ENCODE data around the gene COA6. TPM values are rescaled to one million over a fixed set of nuclear protein-coding genes. Genes with fewer than 3 reads are reported as not detected.

Gene COA6
- total and polyA plus RNA-seq, 2 of the 8 experiments (the other 6 are each of a cell fraction or from before 2014, with no cell fraction given) = 22.9 to 44.9 TPM

GRCh38 chr1:234369033-234369430 lies 4.2 kb upstream of the COA6 start:
- no peak overlapping the region for H3K56ac ChIP-seq (replicated peaks; ENCODE audit: insufficient read length, low read depth, low read length)
- CTCF ChIA-PET (ENCODE audit: partially characterized antibody) = interaction anchor here (1.1 to 1.7 kb wide), 2 partner anchors 39 to 44 kb away, joined by 3 read pairs; no protein-coding TSS in a partner anchor
- H4K5ac ChIP-seq (ENCODE audit: insufficient read length, low read depth, low read length) = no peak overlapping the region
- H3K27ac ChIP-seq (ENCODE audit: low read depth, low read length) = no peak overlapping the region
- H3K4me3 ChIP-seq (ENCODE audit: extremely low read depth in 1 of 4, insufficient read depth in 2 of 4, low read depth in 3 of 4, low read length in 4 of 4) = no peak overlapping the region
- FAIRE-seq = no peak
- no peak overlapping the region for H2BK20ac ChIP-seq (ENCODE audit: low read length)
- H2BK15ac ChIP-seq (ENCODE audit: low read length) = no peak overlapping the region
- no peaks in the 10 kb centered on the region for H3K79me1 ChIP-seq (ENCODE audit: low read depth, low read length)
- no peak overlapping the region for H4K8ac ChIP-seq (ENCODE audit: extremely low read depth, insufficient read depth, low read length)
- H4K20me1 ChIP-seq (replicated peaks in 1 of 2; ENCODE audit: control insufficient read depth in 1 of 2, insufficient read depth in 2 of 2, low read length in 2 of 2) = no peaks in the 10 kb centered on the region
- no peak overlapping the region for H3K23ac ChIP-seq (ENCODE audit: insufficient read length)
- no peak overlapping the region for H2BK5ac ChIP-seq (ENCODE audit: low read depth, low read length)
- H2BK120ac ChIP-seq (replicated peaks; ENCODE audit: low read depth, low read length) = no peak overlapping the region
- no peak overlapping the region for H3K14ac ChIP-seq (ENCODE audit: insufficient read length)
- H3K4me1 ChIP-seq (replicated peaks in 1 of 4; ENCODE audit: control insufficient read depth in 3 of 4, insufficient read depth in 4 of 4, low read length in 3 of 4) = peaks cover 0 to 3% (median under 1%) of the 10 kb centered on the region in 4 experiments; a peak in 2 of 7 replicates
- H3K18ac ChIP-seq (ENCODE audit: extremely low read depth, low read length) = no peak overlapping the region
- H3K4me2 ChIP-seq (ENCODE audit: insufficient read depth in 1 of 2, low read depth in 2 of 2, low read length in 2 of 2) = no peak overlapping the region
- no peak overlapping the region for H2AK5ac ChIP-seq (ENCODE audit: low read depth, low read length)
- H3K23me2 ChIP-seq (ENCODE audit: low read depth, low read length) = no peaks in the 10 kb centered on the region
- H3K27me3 ChIP-seq (replicated peaks in 1 of 4; ENCODE audit: control insufficient read depth in 3 of 4, extremely low read depth in 1 of 4, insufficient read depth in 3 of 4, low read length in 3 of 4) = no peaks in the 10 kb centered on the region; a peak in 1 of 7 replicates
- H2BK12ac ChIP-seq (ENCODE audit: low read depth, low read length) = no peak overlapping the region
- no peak overlapping the region for H3K9ac ChIP-seq (replicated peaks in 1 of 4; ENCODE audit: extremely low read depth in 1 of 4, low read depth in 3 of 4, low read length in 3 of 4)
- no peaks in the 10 kb centered on the region for H3K36me3 ChIP-seq (ENCODE audit: control insufficient read depth in 2 of 4, insufficient read depth in 4 of 4, low read length in 3 of 4)
- no peaks in the 10 kb centered on the region for H3K9me3 ChIP-seq (ENCODE audit: insufficient read depth in 2 of 2, low read depth in 1 of 2, low read length in 1 of 2)
- 82% methylated on average over 3 of the region's 3 CpGs; no CpG with 5 or more reads in 1 of the 2 experiments for WGBS, 2 experiments (ENCODE audit: extremely low coverage in 1 of 2, insufficient coverage in 1 of 2, insufficient read length in 1 of 2, insufficient replicate concordance in 2 of 2, low coverage in 1 of 2, low lambda C conversion rate in 2 of 2, missing lambda C conversion rate in 1 of 2)
- no peak overlapping the region for H2AFZ ChIP-seq (ENCODE audit: low read length)
- peaks cover 0 to 4% of the 10 kb centered on the region in 2 experiments; a peak in 2 of 4 replicates for H3K79me2 ChIP-seq (ENCODE audit: control insufficient read depth in 1 of 2, insufficient read depth in 2 of 2, low read length in 2 of 2)
- no peak for DNase-seq (ENCODE audit: low read depth in 1 of 2, low spot score in 2 of 2)
- POLR2A ChIA-PET (ENCODE audit: partially characterized antibody) = no interaction called here
- H4K91ac ChIP-seq (replicated peaks; ENCODE audit: insufficient read length, low read length) = no peak overlapping the region
- no peak overlapping the region for H3K4ac ChIP-seq (replicated peaks; ENCODE audit: insufficient read length, low read depth, low read length)
- TF ChIP-seq JUN (IDR thresholded peaks at IDR 0.05; ENCODE audit: low read depth, low read length) (no peak), BCL11A (IDR thresholded peaks at IDR 0.05; ENCODE audit: low read depth in 2 of 2, low read length in 2 of 2) (no peak), TCF12 (IDR thresholded peaks at IDR 0.05; ENCODE audit: low read depth, low read length) (no peak), EP300 (IDR thresholded peaks at IDR 0.05; ENCODE audit: borderline replicate concordance in 1 of 2, low read depth in 2 of 2, low read length in 2 of 2) (no peak), ATF3 (IDR thresholded peaks at IDR 0.05; ENCODE audit: insufficient read depth, low read depth, low read length) (no peak), HDAC6 (IDR thresholded peaks at IDR 0.05; ENCODE audit: low read depth, low read length) (no peak), SIN3A (conservative IDR thresholded peaks at IDR 0.05 in 1 of 2, IDR thresholded peaks at IDR 0.05 in 1 of 2; ENCODE audit: low read depth in 1 of 2, low read length in 2 of 2) (no peak), SP2 (IDR thresholded peaks at IDR 0.05; ENCODE audit: low read length) (no peak), GTF2F1 (IDR thresholded peaks at IDR 0.05; ENCODE audit: borderline replicate concordance, low read depth, low read length) (no peak), POU5F1 (IDR thresholded peaks at IDR 0.05; ENCODE audit: low read depth, low read length) (no peak), E2F6 (IDR thresholded peaks at IDR 0.05) (no peak), EGR1 (IDR thresholded peaks at IDR 0.05; ENCODE audit: borderline replicate concordance, low read depth, low read length) (no peak), BRCA1 (IDR thresholded peaks at IDR 0.05; ENCODE audit: low read depth, low read length) (no peak)

Measured in H1 (cell line).